ENCODE measurements around the gene CCDC186.

The CCDC186 gene

DNA sequence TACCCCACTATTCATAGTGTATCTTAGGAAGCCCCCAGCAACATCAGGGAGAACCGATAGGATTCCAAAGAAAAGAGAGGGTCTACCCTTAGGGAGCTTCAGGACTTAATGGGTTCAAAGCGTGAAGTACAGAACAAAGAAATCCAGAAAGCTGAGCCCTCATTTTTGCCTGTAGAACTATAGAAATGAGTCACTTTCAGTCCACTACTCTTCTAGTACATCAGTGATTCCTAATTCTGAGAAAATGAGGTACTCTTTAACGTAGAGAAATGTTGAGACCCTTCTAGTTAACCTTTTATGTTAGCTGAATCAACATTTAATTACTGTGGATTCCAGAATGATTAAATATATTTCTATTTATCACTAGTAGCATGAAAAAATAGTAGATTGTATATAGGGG, 6.9 kb upstream of the CCDC186 start:
- H3K27ac ChIP-seq, result no peak overlapping the region
- TF ChIP-seq CTCF (conservative IDR thresholded peaks at IDR 0.05; ENCODE audit: low read depth), result no peak
- POLR2A ChIA-PET (ENCODE audit: low non-redundant PET), result no interaction called here
- DNase-seq (ENCODE audit: low spot score), result no peak
- CTCF ChIA-PET, result interaction anchor here (0.7 kb wide), 1 partner anchor 57 kb away, joined by 4 read pairs; no protein-coding TSS in a partner anchor

DNA sequence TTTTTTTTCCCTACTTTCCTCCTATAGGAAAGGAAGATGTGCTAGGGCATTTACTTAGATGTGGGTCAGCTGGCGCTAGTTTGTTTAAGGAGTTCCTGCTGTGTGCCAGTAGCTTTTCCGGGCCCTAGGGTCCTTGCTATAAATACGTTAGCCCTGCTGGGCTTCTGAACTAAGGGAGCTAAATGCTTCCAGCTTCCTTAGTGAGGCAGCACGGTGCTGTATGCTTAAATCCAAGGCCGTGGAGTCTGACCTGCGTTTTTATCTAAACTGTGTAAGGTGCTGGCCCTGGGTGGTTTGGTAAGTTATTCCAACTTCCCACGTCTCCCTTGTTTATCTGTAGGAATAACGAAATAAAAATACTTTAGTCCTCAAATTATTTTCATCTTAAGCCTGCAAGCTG, 5.7 kb upstream of the CCDC186 start:
- POLR2A ChIA-PET (ENCODE audit: low non-redundant PET), result no interaction called here

DNA sequence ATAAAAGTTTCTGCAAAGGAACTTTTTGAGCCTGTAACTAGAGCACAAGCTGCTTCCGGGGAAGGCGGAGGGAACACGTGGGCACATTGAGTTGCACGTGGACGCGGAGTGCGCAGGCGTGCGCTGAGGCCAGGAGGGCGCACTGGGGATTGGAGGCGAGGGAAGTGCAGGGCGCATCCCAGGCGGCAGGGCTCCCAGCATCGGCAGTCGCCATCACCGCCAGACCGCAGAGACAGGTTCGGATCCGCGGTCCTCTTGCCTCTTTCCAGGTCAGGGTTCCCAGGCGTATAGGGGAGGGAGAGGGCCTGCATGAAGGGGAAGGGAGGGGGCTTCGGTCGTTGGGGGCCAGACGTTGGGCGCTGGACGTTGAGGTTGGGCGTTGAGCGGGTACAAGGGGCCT, 5.1 kb upstream of the CCDC186 start, which contains the start of gene TDRD1:
Gene TDRD1 (plus strand): TSS at position 206 of the 400 bp plus-strand sequence. CDS start 8,479 bp downstream, outside the sequence.
- ChIA-PET POLR2A (ENCODE audit: low non-redundant PET) (no interaction called here), CTCF (no interaction called here)
- DNase-seq (ENCODE audit: low spot score), result no peak
- H3K27ac ChIP-seq, result no peak within 1 kb of the TSS
- no peak for TF ChIP-seq CTCF (conservative IDR thresholded peaks at IDR 0.05; ENCODE audit: low read depth)

More for the DNA sequence above, 5.7 kb upstream of the CCDC186 start:
- CTCF ChIA-PET, result interaction anchor here (0.6 to 0.9 kb wide), 3 partner anchors 9 to 700 kb away, joined by 3 to 5 read pairs (median 4); no protein-coding TSS in a partner anchor
- no peak for DNase-seq (ENCODE audit: low spot score)
- H3K27ac ChIP-seq, result no peak overlapping the region
- no peak for TF ChIP-seq CTCF (conservative IDR thresholded peaks at IDR 0.05; ENCODE audit: low read depth)

- ChIA-PET CTCF (no interaction called here), POLR2A (ENCODE audit: low non-redundant PET) (no interaction called here)
- H3K27ac ChIP-seq, result no peak overlapping the region
- TF ChIP-seq CTCF (conservative IDR thresholded peaks at IDR 0.05; ENCODE audit: low read depth), result no peak
- no peak for DNase-seq (ENCODE audit: low spot score)
Observed at GRCh38 chr10:114176511-114176910, 2.5 kb upstream of the CCDC186 start.

- ChIA-PET CTCF (no interaction called here), POLR2A (ENCODE audit: low non-redundant PET) (no interaction called here)
- no peak overlapping the region for H3K27ac ChIP-seq
- no peak for DNase-seq (ENCODE audit: low spot score)
- no peak for TF ChIP-seq CTCF (conservative IDR thresholded peaks at IDR 0.05; ENCODE audit: low read depth)
Observed at GRCh38 chr10:114175667-114176066, 1.7 kb upstream of the CCDC186 start.

DNA sequence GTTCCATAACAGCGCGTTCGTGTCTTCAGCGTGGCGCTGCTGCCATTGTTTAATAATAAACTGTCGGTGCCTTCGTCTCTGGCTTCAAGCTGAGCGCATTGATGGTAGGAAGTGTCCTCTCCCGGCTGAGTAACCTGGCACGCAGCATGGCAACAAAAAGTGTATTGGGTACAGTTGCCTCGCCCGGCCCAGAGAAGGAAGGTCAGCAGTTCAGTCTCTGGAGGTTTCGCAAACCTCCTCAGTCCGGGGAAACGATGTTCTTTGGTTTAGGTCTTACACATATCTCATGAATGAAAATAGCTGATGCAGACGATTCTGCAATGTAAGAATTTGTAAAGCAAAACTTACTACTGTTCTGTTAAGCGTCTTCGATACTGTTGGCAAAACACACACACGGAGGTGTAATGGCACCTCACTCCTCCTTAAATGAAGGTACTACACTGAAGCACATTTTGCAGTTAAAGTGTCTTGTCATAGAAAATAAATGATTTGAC, 739 bp upstream of the CCDC186 start:
- ChIA-PET CTCF (interaction anchor here (0.5 to 1.2 kb wide), 3 partner anchors 18 to 462 kb away, joined by 3 read pairs; no protein-coding TSS in a partner anchor), POLR2A (ENCODE audit: low non-redundant PET) (no interaction called here)
- no peak for TF ChIP-seq CTCF (conservative IDR thresholded peaks at IDR 0.05; ENCODE audit: low read depth)
- H3K27ac ChIP-seq, result peak overlapping the region; percentile 81
- peak; percentile 60 for DNase-seq (ENCODE audit: low spot score)

Measured in RWPE1 (cell line).